HepG2 (cell line): Measurements from ENCODE around the gene SYMPK. TPM values are rescaled to one million over a fixed set of nuclear protein-coding genes. Genes with fewer than 3 reads are reported as not detected.

Source experiments
- CREM ChIP-seq, 2 experiments: sonication (generic) in 1 of 2; formaldehyde crosslinking in 1 of 2; IDR thresholded peaks; 2 replicates each; pipeline versions ENCODE4 v1.4.0 to v1.6.1; 2016 to 2020; ENCODE audit warnings: antibody characterized with exemption in 1 of 2, mild to moderate bottlenecking in 1 of 2, missing genetic modification reagents in 1 of 2
- HDAC6 ChIP-seq: fragments of 200-600 bp; sonication (generic); IDR thresholded peaks from 2 replicates; pipeline ENCODE4 v1.7.0; 2017; ENCODE audit warnings: mild to moderate bottlenecking, antibody characterized with exemption, low read length, low read depth
- HIVEP1 ChIP-seq: sonication (generic); formaldehyde crosslinking; IDR thresholded peaks from 2 replicates; pipeline ENCODE4 v1.4.0; 2020; ENCODE audit warnings: mild to moderate bottlenecking, missing genetic modification reagents
- KLF15 ChIP-seq: sonication (generic); formaldehyde crosslinking; IDR thresholded peaks from 2 replicates; pipeline ENCODE4 v1.8.1; 2023; ENCODE audit warnings: borderline replicate concordance, mild to moderate bottlenecking, inconsistent platforms, missing genetic modification reagents, mixed read lengths
- NFIC ChIP-seq: IDR thresholded peaks from 2 replicates; pipeline ENCODE4 v1.6.1; 2012; ENCODE audit warnings: mild to moderate bottlenecking, low read length, inconsistent platforms
- TCF12 ChIP-seq, 2 experiments: fragments of 450-650 bp in 1 of 2; sonication (generic) in 1 of 2; formaldehyde crosslinking in 1 of 2; IDR thresholded peaks; 2 replicates each; pipeline versions ENCODE4 v1.6.1 to v1.8.0; 2017 to 2022; ENCODE audit warnings: antibody characterized with exemption in 1 of 2, mild to moderate bottlenecking in 1 of 2, missing genetic modification reagents in 1 of 2, moderate library complexity in 1 of 2
- TCF7 ChIP-seq: sonication (generic); IDR thresholded peaks from 2 replicates; pipeline ENCODE4 v1.6.1; 2016; ENCODE audit warnings: antibody characterized with exemption, low read depth
- U2AF1 ChIP-seq: fragments of 200-400 bp; formaldehyde crosslinking; optimal IDR thresholded peaks from 2 replicates; pipeline ENCODE3; 2017; ENCODE audit warnings: mild to moderate bottlenecking, low read depth, low read length
- ZBTB21 ChIP-seq: sonication (generic); formaldehyde crosslinking; IDR thresholded peaks from 2 replicates; pipeline ENCODE4 v1.4.0; 2020; ENCODE audit warnings: missing genetic modification reagents
- ZNF101 ChIP-seq: sonication (generic); formaldehyde crosslinking; IDR thresholded peaks from 2 replicates; pipeline ENCODE4 v1.4.0; 2020; ENCODE audit warnings: mild to moderate bottlenecking, low read depth, missing genetic modification reagents, borderline replicate concordance
- ZNF138 ChIP-seq: sonication (generic); formaldehyde crosslinking; IDR thresholded peaks from 2 replicates; pipeline ENCODE4 v1.5.0; 2020; ENCODE audit warnings: mild to moderate bottlenecking, low read depth, missing genetic modification reagents
- ZNF160 ChIP-seq: sonication (generic); formaldehyde crosslinking; IDR thresholded peaks from 2 replicates; pipeline ENCODE4 v1.8.0; 2022; ENCODE audit warnings: mild to moderate bottlenecking, inconsistent platforms, missing genetic modification reagents
- ZNF589 ChIP-seq: sonication (generic); formaldehyde crosslinking; conservative IDR thresholded peaks from 2 replicates; pipeline ENCODE4 v1.8.0; 2022; ENCODE audit warnings: mild to moderate bottlenecking, moderate library complexity, missing genetic modification reagents
- polyA plus RNA-seq, 8 experiments: library from polyadenylated mRNA; depleted of rRNA in 3 of 8; stranded (reverse) in 7 of 8; unstranded in 1 of 8; fragments of >200 nt; fragmentation: Illumina TruSeq in 4 of 8; extraction: Trizol in 4 of 8; gene quantifications; 2 replicates each; pipeline versions ENCODE4 v1.2.1 to v1.2.3, GENCODE V29; 2011 to 2016; ENCODE audit warnings: low read depth in 4 of 8, missing spikeins in 1 of 8, mixed read lengths in 1 of 8; ENCODE audit not compliant: insufficient read depth in 1 of 8
- total RNA-seq, 5 experiments: library from RNA; depleted of rRNA; stranded (reverse); fragments of >200 nt; fragmentation: Illumina TruSeq; extraction: Trizol; gene quantifications; 2 replicates each; pipeline ENCODE4 v1.2.3, GENCODE V29; 2016; ENCODE audit warnings: low read depth in 1 of 5
- TF ChIP-seq, protein P1 (sequence below): sonication (generic); formaldehyde crosslinking; IDR thresholded peaks from 2 replicates; pipeline ENCODE4 v1.8.0; 2022; ENCODE audit warnings: low read depth, missing genetic modification reagents
- TF ChIP-seq, protein P2 (sequence below): IDR thresholded peaks from 2 replicates; pipeline ENCODE4 v1.6.1; 2016; ENCODE audit warnings: low read depth, missing genetic modification reagents, missing compliant biosample characterization
- TF ChIP-seq, protein P3 (sequence below): sonication (generic); formaldehyde crosslinking; IDR thresholded peaks from 2 replicates; pipeline ENCODE4 v1.5.0; 2020; ENCODE audit warnings: mild to moderate bottlenecking, missing genetic modification reagents
- TF ChIP-seq, protein P4 (sequence below): sonication (generic); formaldehyde crosslinking; IDR thresholded peaks from 2 replicates; pipeline ENCODE4 v1.4.0; 2020; ENCODE audit warnings: missing genetic modification reagents

Gene SYMPK
- total and polyA plus RNA-seq, 2 of the 13 experiments (the other 11 are each of a cell fraction or from before 2014, with no cell fraction given), result 21.9 to 55.7 TPM

DNA sequence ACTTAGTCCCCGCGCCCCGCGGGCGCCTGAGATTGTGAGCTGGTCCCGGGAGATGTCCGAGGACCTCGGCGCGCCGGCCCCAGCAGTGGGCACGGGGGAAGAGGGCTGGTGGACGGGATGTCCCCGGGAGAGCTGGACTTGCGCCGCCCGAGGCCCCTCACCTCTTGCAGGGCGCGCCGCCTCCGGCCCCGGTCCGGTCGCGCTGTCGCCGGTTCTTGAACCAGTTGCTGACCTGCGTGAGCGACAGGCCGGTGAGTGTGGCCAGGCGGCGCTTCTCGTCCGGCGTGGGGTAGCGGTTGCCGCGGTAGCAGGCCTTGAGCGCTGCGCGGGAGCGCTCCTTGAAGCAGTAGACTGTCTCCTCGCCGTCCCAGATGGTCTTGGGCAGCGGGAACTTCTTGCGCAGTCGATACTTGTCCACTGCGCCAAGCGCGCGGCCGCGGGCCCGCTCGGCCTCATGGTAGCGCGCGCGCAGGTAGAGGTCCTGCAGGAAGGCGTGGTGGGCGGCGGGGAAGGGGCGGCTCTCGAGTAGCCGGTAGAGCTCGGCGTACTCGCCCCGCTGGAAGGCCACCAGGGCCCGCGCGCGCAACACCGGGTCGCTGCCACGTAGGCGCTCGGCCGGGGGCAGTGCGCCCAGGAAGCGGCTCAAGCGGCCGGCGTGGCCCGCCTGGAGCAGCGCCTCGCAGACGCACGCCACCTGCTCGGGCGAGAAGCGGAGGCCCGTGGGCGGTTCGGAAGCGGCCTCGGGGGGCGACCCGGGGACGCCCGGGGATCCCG lies 94.9 kb downstream of the SYMPK start (continued):
- no peak for TF ChIP-seq TCF12 (IDR thresholded peaks at IDR 0.05)
- no peak for TF ChIP-seq TCF12 (CRISPR knock-in tag; IDR thresholded peaks at IDR 0.05)
- TF ChIP-seq NFIC, result no peak
- no peak for TF ChIP-seq ZNF101 (CRISPR knock-in tag)
- TF ChIP-seq, protein P1, sequence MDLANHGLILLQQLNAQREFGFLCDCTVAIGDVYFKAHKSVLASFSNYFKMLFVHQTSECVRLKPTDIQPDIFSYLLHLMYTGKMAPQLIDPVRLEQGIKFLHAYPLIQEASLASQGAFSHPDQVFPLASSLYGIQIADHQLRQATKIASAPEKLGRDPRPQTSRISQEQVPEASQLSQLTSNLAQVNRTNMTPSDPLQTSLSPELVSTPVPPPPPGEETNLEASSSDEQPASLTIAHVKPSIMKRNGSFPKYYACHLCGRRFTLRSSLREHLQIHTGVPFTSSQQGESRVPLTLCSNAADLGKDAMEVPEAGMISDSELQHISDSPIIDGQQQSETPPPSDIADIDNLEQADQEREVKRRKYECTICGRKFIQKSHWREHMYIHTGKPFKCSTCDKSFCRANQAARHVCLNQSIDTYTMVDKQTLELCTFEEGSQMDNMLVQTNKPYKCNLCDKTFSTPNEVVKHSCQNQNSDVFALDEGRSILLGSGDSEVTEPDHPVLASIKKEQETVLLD (CRISPR knock-in tag), result no peak
- TF ChIP-seq, protein P2, sequence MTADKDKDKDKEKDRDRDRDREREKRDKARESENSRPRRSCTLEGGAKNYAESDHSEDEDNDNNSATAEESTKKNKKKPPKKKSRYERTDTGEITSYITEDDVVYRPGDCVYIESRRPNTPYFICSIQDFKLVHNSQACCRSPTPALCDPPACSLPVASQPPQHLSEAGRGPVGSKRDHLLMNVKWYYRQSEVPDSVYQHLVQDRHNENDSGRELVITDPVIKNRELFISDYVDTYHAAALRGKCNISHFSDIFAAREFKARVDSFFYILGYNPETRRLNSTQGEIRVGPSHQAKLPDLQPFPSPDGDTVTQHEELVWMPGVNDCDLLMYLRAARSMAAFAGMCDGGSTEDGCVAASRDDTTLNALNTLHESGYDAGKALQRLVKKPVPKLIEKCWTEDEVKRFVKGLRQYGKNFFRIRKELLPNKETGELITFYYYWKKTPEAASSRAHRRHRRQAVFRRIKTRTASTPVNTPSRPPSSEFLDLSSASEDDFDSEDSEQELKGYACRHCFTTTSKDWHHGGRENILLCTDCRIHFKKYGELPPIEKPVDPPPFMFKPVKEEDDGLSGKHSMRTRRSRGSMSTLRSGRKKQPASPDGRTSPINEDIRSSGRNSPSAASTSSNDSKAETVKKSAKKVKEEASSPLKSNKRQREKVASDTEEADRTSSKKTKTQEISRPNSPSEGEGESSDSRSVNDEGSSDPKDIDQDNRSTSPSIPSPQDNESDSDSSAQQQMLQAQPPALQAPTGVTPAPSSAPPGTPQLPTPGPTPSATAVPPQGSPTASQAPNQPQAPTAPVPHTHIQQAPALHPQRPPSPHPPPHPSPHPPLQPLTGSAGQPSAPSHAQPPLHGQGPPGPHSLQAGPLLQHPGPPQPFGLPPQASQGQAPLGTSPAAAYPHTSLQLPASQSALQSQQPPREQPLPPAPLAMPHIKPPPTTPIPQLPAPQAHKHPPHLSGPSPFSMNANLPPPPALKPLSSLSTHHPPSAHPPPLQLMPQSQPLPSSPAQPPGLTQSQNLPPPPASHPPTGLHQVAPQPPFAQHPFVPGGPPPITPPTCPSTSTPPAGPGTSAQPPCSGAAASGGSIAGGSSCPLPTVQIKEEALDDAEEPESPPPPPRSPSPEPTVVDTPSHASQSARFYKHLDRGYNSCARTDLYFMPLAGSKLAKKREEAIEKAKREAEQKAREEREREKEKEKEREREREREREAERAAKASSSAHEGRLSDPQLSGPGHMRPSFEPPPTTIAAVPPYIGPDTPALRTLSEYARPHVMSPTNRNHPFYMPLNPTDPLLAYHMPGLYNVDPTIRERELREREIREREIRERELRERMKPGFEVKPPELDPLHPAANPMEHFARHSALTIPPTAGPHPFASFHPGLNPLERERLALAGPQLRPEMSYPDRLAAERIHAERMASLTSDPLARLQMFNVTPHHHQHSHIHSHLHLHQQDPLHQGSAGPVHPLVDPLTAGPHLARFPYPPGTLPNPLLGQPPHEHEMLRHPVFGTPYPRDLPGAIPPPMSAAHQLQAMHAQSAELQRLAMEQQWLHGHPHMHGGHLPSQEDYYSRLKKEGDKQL (CRISPR knock-in tag), result no peak
- TF ChIP-seq ZNF138 (CRISPR knock-in tag), result no peak
- no peak for TF ChIP-seq TCF7
- TF ChIP-seq KLF15 (CRISPR knock-in tag), result no peak
- no peak for TF ChIP-seq ZBTB21 (CRISPR knock-in tag)
- no peak for TF ChIP-seq CREM (IDR thresholded peaks at IDR 0.05)
- no peak for TF ChIP-seq CREM (CRISPR knock-in tag; IDR thresholded peaks at IDR 0.05)
- no peak for TF ChIP-seq HIVEP1 (CRISPR knock-in tag)
- TF ChIP-seq ZNF589 (CRISPR knock-in tag), result no peak
- TF ChIP-seq, protein P3, sequence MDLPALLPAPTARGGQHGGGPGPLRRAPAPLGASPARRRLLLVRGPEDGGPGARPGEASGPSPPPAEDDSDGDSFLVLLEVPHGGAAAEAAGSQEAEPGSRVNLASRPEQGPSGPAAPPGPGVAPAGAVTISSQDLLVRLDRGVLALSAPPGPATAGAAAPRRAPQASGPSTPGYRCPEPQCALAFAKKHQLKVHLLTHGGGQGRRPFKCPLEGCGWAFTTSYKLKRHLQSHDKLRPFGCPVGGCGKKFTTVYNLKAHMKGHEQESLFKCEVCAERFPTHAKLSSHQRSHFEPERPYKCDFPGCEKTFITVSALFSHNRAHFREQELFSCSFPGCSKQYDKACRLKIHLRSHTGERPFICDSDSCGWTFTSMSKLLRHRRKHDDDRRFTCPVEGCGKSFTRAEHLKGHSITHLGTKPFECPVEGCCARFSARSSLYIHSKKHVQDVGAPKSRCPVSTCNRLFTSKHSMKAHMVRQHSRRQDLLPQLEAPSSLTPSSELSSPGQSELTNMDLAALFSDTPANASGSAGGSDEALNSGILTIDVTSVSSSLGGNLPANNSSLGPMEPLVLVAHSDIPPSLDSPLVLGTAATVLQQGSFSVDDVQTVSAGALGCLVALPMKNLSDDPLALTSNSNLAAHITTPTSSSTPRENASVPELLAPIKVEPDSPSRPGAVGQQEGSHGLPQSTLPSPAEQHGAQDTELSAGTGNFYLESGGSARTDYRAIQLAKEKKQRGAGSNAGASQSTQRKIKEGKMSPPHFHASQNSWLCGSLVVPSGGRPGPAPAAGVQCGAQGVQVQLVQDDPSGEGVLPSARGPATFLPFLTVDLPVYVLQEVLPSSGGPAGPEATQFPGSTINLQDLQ (CRISPR knock-in tag), result no peak
- TF ChIP-seq ZNF160 (CRISPR knock-in tag), result no peak
- TF ChIP-seq U2AF1, result no peak
- TF ChIP-seq HDAC6, result no peak
- TF ChIP-seq, protein P4, sequence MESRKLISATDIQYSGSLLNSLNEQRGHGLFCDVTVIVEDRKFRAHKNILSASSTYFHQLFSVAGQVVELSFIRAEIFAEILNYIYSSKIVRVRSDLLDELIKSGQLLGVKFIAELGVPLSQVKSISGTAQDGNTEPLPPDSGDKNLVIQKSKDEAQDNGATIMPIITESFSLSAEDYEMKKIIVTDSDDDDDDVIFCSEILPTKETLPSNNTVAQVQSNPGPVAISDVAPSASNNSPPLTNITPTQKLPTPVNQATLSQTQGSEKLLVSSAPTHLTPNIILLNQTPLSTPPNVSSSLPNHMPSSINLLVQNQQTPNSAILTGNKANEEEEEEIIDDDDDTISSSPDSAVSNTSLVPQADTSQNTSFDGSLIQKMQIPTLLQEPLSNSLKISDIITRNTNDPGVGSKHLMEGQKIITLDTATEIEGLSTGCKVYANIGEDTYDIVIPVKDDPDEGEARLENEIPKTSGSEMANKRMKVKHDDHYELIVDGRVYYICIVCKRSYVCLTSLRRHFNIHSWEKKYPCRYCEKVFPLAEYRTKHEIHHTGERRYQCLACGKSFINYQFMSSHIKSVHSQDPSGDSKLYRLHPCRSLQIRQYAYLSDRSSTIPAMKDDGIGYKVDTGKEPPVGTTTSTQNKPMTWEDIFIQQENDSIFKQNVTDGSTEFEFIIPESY (CRISPR knock-in tag), result no peak
